Karpas-422 (cell line): ENCODE data around the gene ERVW-1. TPM values are rescaled to one million over a fixed set of nuclear protein-coding genes. Genes with fewer than 3 reads are reported as not detected.
"Not testable (repeated sequence)": the region's sequence is repeated elsewhere in the genome, so short reads cannot be mapped to it uniquely, and the experiment has no call there.

Experiments
- DNase-seq: peaks from one replicate; pipeline ENCODE4 v3.0.0-alpha.2; 2015
- H2AFZ ChIP-seq: fragments of 200-600 bp; sonication (generic); 2 replicates; pipeline ENCODE4 v1.6.1; 2014; ENCODE audit warnings: antibody characterized with exemption, low read length, mixed read lengths
- H3K27ac ChIP-seq: fragments of 200-600 bp; sonication (generic); 2 replicates; pipeline ENCODE4 v1.5.1; 2014; ENCODE audit warnings: mild to moderate bottlenecking, low read length, moderate library complexity
- H3K27me3 ChIP-seq: fragments of 200-600 bp; sonication (generic); 2 replicates; pipeline ENCODE4 v1.6.1; 2014; ENCODE audit warnings: low read length, mixed read lengths
- H3K36me3 ChIP-seq: fragments of 200-600 bp; sonication (generic); 2 replicates; pipeline ENCODE4 v1.6.1; 2014; ENCODE audit warnings: low read length, mixed read lengths; ENCODE audit not compliant: insufficient read depth
- H3K4me1 ChIP-seq: fragments of 200-600 bp; sonication (generic); 2 replicates; pipeline ENCODE4 v1.6.1; 2014; ENCODE audit warnings: mild to moderate bottlenecking, low read length, mixed read lengths
- H3K4me2 ChIP-seq: fragments of 200-600 bp; sonication (generic); 2 replicates; pipeline ENCODE4 v1.6.1; 2014; ENCODE audit warnings: low read length, low read depth, mild to moderate bottlenecking; ENCODE audit not compliant: poor library complexity, severe bottlenecking
- H3K4me3 ChIP-seq: fragments of 200-600 bp; sonication (generic); 2 replicates; pipeline ENCODE4 v1.5.1; 2014; ENCODE audit warnings: mild to moderate bottlenecking, antibody characterized with exemption, low read length, mixed read lengths
- H3K79me2 ChIP-seq: fragments of 200-600 bp; sonication (generic); 2 replicates; pipeline ENCODE4 v1.6.1; 2014; ENCODE audit warnings: mild to moderate bottlenecking, low read length, mixed read lengths
- H3K9ac ChIP-seq: fragments of 200-600 bp; sonication (generic); 2 replicates; pipeline ENCODE4 v1.6.0; 2014; ENCODE audit warnings: low read length
- H3K9me2 ChIP-seq: fragments of 200-600 bp; sonication (generic), shearing (Covaris generic); replicated peaks from 2 replicates; pipeline ENCODE4 v1.6.0; 2014; ENCODE audit warnings: mild to moderate bottlenecking, low read length, moderate library complexity; ENCODE audit not compliant: insufficient read depth
- H3K9me3 ChIP-seq: fragments of 300-700, 200-600 bp; sonication (generic); 2 replicates; pipeline ENCODE4 v1.6.1; 2014; ENCODE audit warnings: low read length, mixed read lengths
- H4K20me1 ChIP-seq: fragments of 200-600 bp; sonication (generic); 2 replicates; pipeline ENCODE4 v1.6.1; 2014; ENCODE audit warnings: mild to moderate bottlenecking, antibody characterized with exemption, low read length, low read depth; ENCODE audit not compliant: insufficient read depth
- total RNA-seq: library from RNA; depleted of rRNA; stranded (reverse); fragments of >200 nt; shearing (Covaris generic); gene quantifications from 2 replicates; pipeline ENCODE4 v1.2.3, GENCODE V29; 2014; ENCODE audit warnings: low replicate concordance

Gene ERVW-1
- total RNA-seq, 1 experiment from 2014 or later: not detected

GRCh38 chr7:92503767-92504166 lies 26.0 kb upstream of the ERVW-1 start:
- Histone ChIP-seq H3K27me3 (no peaks in the 10 kb centered on the region), H3K9me3 (no peaks in the 10 kb centered on the region), H3K79me2 (no peaks in the 10 kb centered on the region), H3K27ac (no peak overlapping the region), H2AFZ (no peak overlapping the region), H3K36me3 (peaks cover 32% of the 10 kb centered on the region), H3K9me2 (no peaks in the 10 kb centered on the region), H3K4me3 (no peak overlapping the region), H3K4me1 (no peaks in the 10 kb centered on the region), H4K20me1 (no peaks in the 10 kb centered on the region), H3K4me2 (no peak overlapping the region), H3K9ac (no peak overlapping the region)
- no peak for DNase-seq

DNA sequence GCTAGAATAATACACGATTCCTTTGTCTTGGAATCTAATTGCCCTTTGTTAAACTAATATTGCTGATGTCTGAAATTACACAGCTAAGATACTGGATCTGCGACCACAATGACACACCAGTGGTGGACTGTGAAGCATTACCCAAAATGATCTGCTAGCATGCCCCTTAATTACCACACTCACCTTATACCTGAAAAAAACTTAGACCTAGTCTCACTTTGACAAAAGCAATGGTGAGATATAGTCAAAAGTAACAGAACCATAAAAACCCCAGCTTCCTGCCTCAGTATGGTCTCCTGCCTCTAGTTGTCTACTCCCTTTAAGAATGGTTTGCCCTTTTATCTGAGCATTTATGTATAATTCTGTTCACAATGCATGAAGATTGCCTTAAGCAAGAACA lies 20.8 kb upstream of the ERVW-1 start:
- H3K79me2 ChIP-seq: no peaks in the 10 kb centered on the region
- no peak overlapping the region for H3K4me2 ChIP-seq
- no peaks in the 10 kb centered on the region for H3K9me3 ChIP-seq
- H3K9ac ChIP-seq: no peak overlapping the region
- no peaks in the 10 kb centered on the region for H3K9me2 ChIP-seq
- no peak overlapping the region for H3K27ac ChIP-seq
- H3K36me3 ChIP-seq: peaks cover 34% of the 10 kb centered on the region
- no peak overlapping the region for H2AFZ ChIP-seq
- H3K27me3 ChIP-seq: no peaks in the 10 kb centered on the region
- no peaks in the 10 kb centered on the region for H3K4me1 ChIP-seq
- no peak overlapping the region for H3K4me3 ChIP-seq
- H4K20me1 ChIP-seq: no peaks in the 10 kb centered on the region
- no peak for DNase-seq

- no peak for DNase-seq
- Histone ChIP-seq H3K9me3 (no peaks in the 10 kb centered on the region), H2AFZ (no peak overlapping the region), H3K27ac (no peak overlapping the region), H3K27me3 (no peaks in the 10 kb centered on the region), H3K4me2 (no peak overlapping the region), H4K20me1 (no peaks in the 10 kb centered on the region), H3K9ac (no peak overlapping the region), H3K36me3 (peaks cover 32% of the 10 kb centered on the region), H3K4me3 (no peak overlapping the region), H3K79me2 (no peaks in the 10 kb centered on the region), H3K4me1 (no peaks in the 10 kb centered on the region), H3K9me2 (no peaks in the 10 kb centered on the region)
Observed at GRCh38 chr7:92496876-92497275, 19.1 kb upstream of the ERVW-1 start.

DNA sequence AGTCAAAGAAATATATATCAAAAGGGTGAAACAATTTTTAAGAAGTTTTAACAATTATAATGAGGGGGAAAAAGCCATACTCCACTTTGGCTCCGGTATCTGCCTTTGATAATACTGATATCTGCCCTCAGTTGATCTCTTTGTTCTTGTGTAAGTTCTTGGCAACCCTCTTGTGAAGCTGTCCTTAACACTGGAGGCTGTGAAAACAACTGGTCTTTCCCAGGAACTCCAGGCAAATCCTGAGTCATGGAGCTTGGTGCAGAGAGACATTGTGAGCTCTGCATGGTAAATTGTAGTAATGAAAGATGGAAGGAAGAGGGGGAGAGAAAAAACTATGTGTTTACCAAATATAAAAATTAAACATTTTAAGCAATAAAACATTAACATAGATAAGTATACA lies 11.9 kb upstream of the ERVW-1 start:
- no peaks in the 10 kb centered on the region for H3K9me3 ChIP-seq
- H3K9ac ChIP-seq: no peak overlapping the region
- H3K27me3 ChIP-seq: no peaks in the 10 kb centered on the region
- H3K4me2 ChIP-seq: no peak overlapping the region
- H4K20me1 ChIP-seq: no peaks in the 10 kb centered on the region
- no peak overlapping the region for H3K27ac ChIP-seq
- H3K79me2 ChIP-seq: no peaks in the 10 kb centered on the region
- no peaks in the 10 kb centered on the region for H3K9me2 ChIP-seq
- H3K4me3 ChIP-seq: no peak overlapping the region
- DNase-seq: no peak
- no peak overlapping the region for H2AFZ ChIP-seq
- no peaks in the 10 kb centered on the region for H3K4me1 ChIP-seq
- H3K36me3 ChIP-seq: peaks cover 66% of the 10 kb centered on the region

DNA sequence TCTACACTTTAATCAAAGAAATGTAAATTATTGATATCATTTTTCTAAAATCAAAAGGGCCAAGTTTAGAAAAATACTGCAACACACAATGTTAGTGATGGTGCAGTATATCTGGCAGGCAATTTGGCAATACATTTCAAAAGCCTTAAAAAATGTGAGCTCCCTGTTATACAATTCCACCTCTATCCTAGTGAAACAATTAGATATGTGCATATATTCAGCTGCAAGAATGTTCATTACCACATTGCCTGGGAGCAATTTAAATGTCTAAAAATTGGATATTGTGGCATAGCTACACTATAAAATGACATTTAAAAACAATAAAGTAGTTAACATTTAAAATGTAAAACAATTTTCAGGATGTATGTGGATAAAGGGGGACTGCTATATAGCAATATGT lies 10.1 kb upstream of the ERVW-1 start:
- no peaks in the 10 kb centered on the region for H3K79me2 ChIP-seq
- H3K9me3 ChIP-seq: no peaks in the 10 kb centered on the region
- H3K4me3 ChIP-seq: no peak overlapping the region
- H3K9me2 ChIP-seq: no peaks in the 10 kb centered on the region
- H3K4me1 ChIP-seq: no peaks in the 10 kb centered on the region
- no peaks in the 10 kb centered on the region for H3K27me3 ChIP-seq
- H3K9ac ChIP-seq: no peak overlapping the region
- no peak overlapping the region for H3K27ac ChIP-seq
- H3K4me2 ChIP-seq: no peak overlapping the region
- H4K20me1 ChIP-seq: no peaks in the 10 kb centered on the region
- H2AFZ ChIP-seq: no peak overlapping the region
- peaks cover 61% of the 10 kb centered on the region for H3K36me3 ChIP-seq
- DNase-seq: no peak

- H3K4me2 ChIP-seq: no peak overlapping the region
- H4K20me1 ChIP-seq: no peaks in the 10 kb centered on the region
- peaks cover 46% of the 10 kb centered on the region for H3K36me3 ChIP-seq
- no peaks in the 10 kb centered on the region for H3K4me1 ChIP-seq
- H3K9me2 ChIP-seq: no peaks in the 10 kb centered on the region
- H3K9ac ChIP-seq: no peak overlapping the region
- DNase-seq: no peak
- no peak overlapping the region for H3K27ac ChIP-seq
- no peaks in the 10 kb centered on the region for H3K27me3 ChIP-seq
- no peak overlapping the region for H3K4me3 ChIP-seq
- H2AFZ ChIP-seq: no peak overlapping the region
- no peaks in the 10 kb centered on the region for H3K79me2 ChIP-seq
- no peaks in the 10 kb centered on the region for H3K9me3 ChIP-seq
Observed at GRCh38 chr7:92485974-92486373, 8.2 kb upstream of the ERVW-1 start.

GRCh38 chr7:92485267-92485892 lies 7.6 kb upstream of the ERVW-1 start:
- H2AFZ ChIP-seq: no peak overlapping the region
- H3K79me2 ChIP-seq: no peaks in the 10 kb centered on the region
- no peak for DNase-seq
- no peak overlapping the region for H3K9ac ChIP-seq
- H3K9me2 ChIP-seq: no peaks in the 10 kb centered on the region
- H3K4me2 ChIP-seq: no peak overlapping the region
- no peaks in the 10 kb centered on the region for H3K9me3 ChIP-seq
- H3K27me3 ChIP-seq: no peaks in the 10 kb centered on the region
- H3K4me3 ChIP-seq: no peak overlapping the region
- H3K36me3 ChIP-seq: peaks cover 40% of the 10 kb centered on the region
- no peaks in the 10 kb centered on the region for H3K4me1 ChIP-seq
- H3K27ac ChIP-seq: no peak overlapping the region
- H4K20me1 ChIP-seq: no peaks in the 10 kb centered on the region

GRCh38 chr7:92484226-92484625 lies 6.5 kb upstream of the ERVW-1 start:
- not testable (repeated sequence) for H3K27ac ChIP-seq, H3K9me2 ChIP-seq, DNase-seq, H3K4me1 ChIP-seq, H3K9me3 ChIP-seq, H3K9ac ChIP-seq, H4K20me1 ChIP-seq, H3K79me2 ChIP-seq, H3K27me3 ChIP-seq, H3K4me3 ChIP-seq, H3K4me2 ChIP-seq, H2AFZ ChIP-seq
- H3K36me3 ChIP-seq: peaks cover 31% of the 10 kb centered on the region

- H2AFZ ChIP-seq, H4K20me1 ChIP-seq, H3K4me1 ChIP-seq, H3K79me2 ChIP-seq, H3K4me3 ChIP-seq, H3K27me3 ChIP-seq, H3K27ac ChIP-seq, H3K9me3 ChIP-seq, H3K4me2 ChIP-seq, H3K9me2 ChIP-seq, H3K9ac ChIP-seq, DNase-seq: not testable (repeated sequence)
- H3K36me3 ChIP-seq: peaks cover 27% of the 10 kb centered on the region; the same call in 1 of the 2 replicates
Observed at GRCh38 chr7:92483624-92484023, 5.9 kb upstream of the ERVW-1 start.
